GM20431 (cell line): ENCODE data around the gene ACTR2.
"Not testable (repeated sequence)": the region's sequence is repeated elsewhere in the genome, so short reads cannot be mapped to it uniquely, and the experiment has no call there.

Experiments
- in situ Hi-C: fragments of 300-500 bp; cut with MseI, MboI; formaldehyde crosslinking; loops from one replicate; pipeline ENCODE4 v1.15.0; 2020; ENCODE audit warnings: low sequenced_read_pairs; ENCODE audit not compliant: unreplicated experiment

The ACTR2 gene

DNA sequence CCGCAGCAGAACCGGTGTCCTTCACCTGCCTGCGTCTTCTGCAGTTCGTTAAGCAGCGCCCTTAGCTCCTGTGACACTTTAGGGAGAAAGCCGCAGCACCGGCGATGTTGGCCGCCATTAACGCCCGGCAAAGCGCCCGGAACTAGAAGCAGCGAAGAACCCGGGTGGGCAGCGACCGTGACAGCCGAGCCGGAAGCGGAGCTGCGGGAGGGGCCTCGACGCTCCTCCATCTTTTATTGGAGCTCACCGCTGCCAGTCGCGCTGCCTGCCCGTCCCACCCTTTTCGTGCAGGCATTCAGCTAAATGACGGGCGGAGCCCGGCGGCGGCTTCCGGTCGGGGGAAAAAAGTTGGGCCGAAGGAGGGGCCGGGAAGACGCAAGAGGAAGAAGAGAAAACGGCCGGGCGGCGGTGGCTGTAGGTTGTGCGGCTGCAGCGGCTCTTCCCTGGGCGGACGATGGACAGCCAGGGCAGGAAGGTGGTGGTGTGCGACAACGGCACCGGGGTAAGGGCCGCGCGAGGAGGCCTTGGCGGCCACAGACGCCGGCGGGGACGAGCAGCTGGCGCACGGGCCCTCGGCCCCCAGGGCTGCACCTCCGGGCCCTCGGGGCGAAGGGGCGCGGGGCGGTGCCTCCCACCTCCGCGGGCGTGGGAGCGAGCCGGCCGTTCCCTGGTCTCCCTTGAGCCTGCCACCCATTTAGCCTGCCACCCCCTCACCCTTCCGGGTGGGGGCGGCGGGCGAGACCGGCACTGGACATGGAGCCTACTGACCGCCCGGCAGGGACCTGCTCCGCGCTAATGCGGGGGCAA, at the start of gene ACTR2:
Gene ACTR2 (plus strand): TSS at position 376 of the 807 bp plus-strand sequence. CDS start 79 bp downstream, at position 455.
- in situ Hi-C loops, result no loop called here

GRCh38 chr2:65182570-65182969, 45.1 kb upstream of the ACTR2 start:
- in situ Hi-C loops, result no loop called here

GRCh38 chr2:65183406-65183805, 44.2 kb upstream of the ACTR2 start:
- in situ Hi-C loops, result not testable (repeated sequence)

DNA sequence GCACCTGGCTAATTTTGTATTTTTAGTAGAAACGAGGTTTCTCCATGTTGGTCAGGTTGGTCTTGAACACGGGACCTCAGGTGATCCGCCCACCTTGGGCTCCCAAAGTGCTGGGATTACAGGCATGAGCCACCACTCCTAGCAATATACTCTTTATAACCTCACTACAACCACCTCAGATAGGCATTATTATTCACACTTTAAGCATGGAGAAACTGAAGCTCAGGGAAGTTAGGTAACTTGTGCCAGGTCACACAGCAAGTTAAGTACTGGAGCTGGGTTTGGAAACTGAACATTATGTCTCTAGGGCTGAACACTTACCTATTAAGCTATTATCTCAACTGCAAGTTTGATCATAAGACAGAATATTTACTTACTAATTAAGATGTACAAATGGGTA, 42.6 kb upstream of the ACTR2 start:
- in situ Hi-C loops, result no loop called here

DNA sequence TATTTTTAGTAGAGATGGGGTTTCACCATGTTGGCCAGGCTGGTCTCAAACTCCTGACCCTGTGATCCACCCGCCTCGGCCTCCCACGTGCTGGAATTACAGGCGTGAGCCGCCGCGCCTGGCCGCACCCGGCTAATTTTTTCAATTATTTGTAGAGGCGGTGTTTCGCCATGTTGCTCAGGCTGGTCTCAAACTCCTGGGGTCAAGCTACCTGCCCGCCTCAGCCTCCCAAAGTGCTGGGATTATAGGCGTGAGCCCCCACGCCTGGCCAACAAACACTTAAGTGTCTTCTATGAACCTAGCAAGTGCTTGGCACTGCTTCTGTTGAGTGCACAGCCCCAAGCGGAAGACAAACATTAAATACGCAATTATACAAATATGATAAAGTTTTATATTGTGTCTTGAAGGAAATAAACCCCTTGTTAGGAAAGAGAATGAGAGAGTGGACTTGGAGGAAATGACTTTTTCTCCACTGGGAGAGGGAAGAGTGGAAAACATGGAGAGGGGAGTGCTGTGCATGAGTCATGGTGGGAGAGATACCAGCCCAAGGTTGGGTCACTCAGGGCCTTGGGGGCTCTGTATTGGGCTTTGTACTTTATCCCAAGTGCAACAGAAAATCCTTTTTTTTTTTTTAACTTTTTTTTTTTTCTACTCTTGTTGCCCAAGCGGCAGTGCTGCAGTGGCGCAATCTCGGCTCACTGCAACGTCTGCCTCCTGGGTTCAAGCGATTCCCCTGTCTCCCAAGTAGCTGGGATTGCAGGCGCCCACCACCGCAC, 41.4 kb upstream of the ACTR2 start:
- in situ Hi-C loops, result no loop called here

DNA sequence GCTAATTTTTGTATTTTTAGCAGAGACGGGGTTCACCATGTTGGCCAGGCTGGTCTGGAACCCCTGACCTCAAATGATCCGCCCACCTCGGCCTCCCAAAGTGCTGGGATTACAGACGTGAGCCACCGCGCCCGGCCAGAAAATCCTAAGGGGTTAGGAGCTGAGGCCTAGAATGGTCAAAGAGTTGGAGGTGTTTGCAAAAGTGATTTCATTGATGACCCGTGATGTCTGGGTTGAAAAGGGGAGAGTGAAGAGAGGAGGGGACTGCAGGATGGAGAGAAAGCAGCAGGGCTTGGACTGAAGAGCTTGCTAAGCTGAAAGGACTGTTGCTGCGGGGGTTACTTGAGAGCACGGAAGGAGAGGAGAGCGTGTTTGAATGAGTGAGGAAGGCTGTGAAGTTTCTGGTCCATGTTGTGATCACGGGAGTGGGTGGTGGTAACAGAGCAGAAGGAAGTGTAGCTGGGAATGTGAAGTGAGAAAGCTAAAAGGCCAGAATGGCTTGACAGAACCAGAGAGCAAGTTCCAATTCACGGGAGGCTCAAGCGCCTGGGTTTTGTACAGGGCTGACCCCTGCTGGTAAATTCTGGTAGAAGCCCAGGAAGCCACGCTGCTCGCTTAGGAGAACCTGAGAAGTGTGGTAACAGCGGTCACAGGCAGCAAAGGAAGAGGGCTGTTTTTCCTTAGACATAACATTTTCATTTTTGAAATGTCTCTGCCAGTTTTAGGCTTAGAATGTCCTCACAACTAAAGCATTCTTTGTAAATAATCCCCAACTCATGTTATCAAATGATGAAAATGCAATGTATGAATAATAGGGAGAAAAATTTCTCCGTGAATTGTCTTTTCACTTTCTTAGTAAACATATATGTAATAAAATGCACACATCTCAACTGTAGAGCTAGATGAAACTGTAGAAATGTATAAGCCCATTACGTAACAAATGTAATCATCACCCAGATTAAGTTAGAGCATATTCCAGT, 40.5 kb upstream of the ACTR2 start:
- in situ Hi-C loops, result no loop called here

DNA sequence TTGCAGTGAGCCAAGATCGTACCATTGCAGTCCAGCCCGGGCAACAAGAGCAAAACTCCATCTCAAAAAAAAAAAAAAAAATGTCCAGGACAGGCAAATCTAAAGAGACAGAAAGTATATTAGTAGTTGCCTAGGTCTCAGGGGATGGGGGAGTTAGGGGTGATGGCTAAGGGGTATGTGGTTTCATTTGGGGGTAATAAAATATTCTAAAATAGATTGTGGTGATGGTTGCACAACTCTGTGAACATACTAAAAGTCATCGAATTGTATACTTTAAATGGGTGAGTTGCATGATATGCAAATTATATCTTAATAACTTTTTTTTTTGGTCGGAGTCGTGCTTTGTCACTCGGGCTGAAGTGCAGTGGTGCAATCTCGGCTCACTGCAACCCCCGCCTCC, 34.2 kb upstream of the ACTR2 start:
- in situ Hi-C loops, result no loop called here

DNA sequence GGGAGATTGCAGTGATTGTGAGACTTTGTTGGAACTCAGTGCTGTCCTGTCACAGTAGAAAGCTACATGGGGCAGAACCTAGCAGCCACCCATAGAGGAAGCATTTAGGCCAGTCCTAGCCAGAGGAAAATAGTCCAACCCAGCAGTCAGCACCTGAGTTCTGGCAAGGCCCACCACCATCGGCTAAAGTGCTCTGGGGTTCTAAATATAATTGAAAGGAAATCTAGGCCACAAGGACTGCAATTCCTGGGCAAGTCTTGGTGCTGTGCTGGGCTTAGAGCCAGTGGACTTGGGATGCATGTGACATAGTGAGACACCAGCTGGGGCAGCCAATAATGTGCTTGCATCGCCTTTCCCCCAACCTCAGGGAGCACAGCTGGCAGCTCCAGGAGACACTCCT, 28.9 kb upstream of the ACTR2 start:
- in situ Hi-C loops, result no loop called here

DNA sequence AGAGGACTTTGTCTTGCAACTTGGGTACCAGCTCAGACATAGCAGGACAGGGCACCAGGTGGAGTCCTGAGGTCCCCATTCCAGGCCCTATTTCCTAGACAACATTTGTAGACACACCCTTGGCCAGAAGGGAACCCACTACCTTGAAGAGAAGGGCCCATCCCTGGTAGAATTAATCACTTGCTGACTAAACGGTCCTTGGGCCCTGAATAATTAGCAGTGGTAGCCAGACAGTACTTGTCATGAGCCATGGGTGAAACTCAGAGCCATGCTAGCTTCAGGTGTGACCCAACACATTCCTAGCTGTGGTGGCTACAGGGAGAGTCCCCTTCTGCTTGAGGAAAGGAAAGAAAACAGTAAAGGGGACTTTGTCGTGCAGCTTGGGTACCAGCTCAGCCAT, 28.5 kb upstream of the ACTR2 start:
- in situ Hi-C loops, result no loop called here

DNA sequence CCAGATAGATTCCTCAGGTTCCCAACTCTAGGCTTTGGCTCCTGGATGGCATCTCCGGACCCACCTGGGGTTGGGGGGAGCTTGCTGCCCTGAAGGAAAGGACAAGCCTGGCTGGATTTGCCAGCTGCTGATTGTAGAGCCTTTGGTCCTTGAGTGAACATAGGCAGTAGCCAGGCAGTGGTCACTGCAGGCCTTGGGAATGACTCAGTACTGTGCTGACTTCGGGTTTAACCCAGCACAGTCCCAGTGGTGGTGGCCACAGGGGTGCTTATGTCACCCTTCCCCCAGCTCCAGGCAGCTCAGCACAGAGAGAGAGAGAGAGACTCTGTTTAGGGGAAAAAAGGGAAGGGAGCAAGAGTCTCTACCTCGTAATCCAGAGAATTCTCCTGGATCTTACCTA, 27.7 kb upstream of the ACTR2 start:
- in situ Hi-C loops, result no loop called here

DNA sequence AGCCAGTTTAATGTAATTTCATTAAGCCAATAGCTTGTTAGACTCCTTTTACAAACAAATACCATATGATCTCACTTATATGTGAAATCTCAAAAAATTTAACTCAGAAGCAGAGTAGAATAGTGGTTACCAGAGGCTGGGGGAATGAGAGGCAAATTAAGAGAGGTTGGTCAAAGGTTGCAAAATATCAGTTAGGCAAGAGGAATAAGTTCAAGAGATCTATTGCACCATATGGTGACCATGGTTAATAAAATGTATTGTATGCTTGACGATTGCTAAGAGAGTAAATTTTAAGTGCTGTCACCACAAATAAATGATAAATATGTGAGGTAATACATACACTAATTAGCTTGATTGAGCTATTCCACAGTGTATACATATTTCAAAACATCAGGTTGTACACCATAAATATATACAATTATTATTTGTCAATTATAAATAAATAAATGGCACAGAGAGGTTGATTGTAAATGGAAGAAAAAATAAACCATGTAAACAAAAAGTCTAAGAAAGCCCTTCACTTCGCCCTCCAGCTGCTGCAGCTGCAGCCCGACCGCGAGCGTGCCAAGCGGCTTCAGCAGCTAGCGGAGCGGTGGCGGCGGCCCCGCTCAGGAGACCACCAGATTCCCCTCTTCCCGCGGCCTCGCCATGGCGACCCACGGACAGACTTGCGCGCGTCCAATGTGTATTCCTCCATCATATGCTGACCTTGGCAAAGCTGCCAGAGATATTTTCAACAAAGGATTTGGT, 23.0 kb upstream of the ACTR2 start:
- in situ Hi-C loops, result no loop called here

- in situ Hi-C loops, result no loop called here
Observed at GRCh38 chr2:65212115-65212514, 15.5 kb upstream of the ACTR2 start.

- in situ Hi-C loops, result no loop called here
Observed at GRCh38 chr2:65212619-65213018, 15.0 kb upstream of the ACTR2 start.

DNA sequence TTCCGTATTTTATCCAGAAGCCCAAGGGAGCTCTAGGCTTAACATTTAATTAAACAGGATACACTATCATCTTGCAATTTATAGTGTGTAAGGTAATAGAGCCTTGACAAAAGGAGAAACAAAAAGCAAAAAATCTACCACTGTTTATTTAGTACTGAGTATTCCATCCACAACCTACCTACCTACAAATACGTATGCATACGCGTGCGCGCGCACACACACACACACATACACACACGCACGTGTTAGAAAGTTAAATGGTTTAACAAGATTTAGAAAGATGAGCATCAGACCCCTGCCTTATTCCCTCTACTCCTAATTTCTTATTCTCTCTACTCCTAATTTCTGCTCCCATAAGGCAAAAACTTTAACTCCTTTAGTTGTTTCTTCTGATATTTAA, 14.6 kb upstream of the ACTR2 start:
- in situ Hi-C loops, result no loop called here

- in situ Hi-C loops, result no loop called here
Observed at GRCh38 chr2:65214361-65214760, 13.3 kb upstream of the ACTR2 start.

DNA sequence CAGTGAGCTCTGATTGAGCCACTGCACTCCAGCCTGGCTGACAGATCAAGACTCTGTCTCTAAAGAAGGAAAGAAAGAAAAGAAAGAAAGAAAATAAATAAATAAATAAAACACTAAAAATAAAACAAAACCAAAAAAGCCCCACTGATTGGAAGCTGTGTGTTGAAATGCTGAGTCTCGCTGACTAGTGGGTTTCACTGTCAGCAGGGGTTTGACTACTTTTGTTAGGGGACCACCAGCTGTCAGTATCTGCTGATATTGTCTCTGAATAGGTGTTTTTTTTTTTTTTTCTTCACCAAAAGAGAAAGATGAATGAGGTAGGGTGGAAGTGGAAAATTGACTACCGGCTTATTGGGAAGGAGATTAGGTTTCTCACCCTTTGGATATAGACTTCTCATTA, 12.8 kb upstream of the ACTR2 start:
- in situ Hi-C loops, result no loop called here

- in situ Hi-C loops, result no loop called here
Observed at GRCh38 chr2:65215946-65216345, 11.7 kb upstream of the ACTR2 start.

GRCh38 chr2:65220432-65221131, 7.0 kb upstream of the ACTR2 start:
- in situ Hi-C loops, result no loop called here

GRCh38 chr2:65221275-65221674, 6.4 kb upstream of the ACTR2 start:
- in situ Hi-C loops, result not testable (repeated sequence)
